NCI-H2227 treated with DMSO at 0.1 percent for 48 hours (cell line): Measurements from ENCODE around the gene FBLN5.

Experiments
- DNase-seq: peaks from one replicate; lab custom pipeline; 2025; lab: John Stamatoyannopoulos, UW

FBLN5 gene

DNA sequence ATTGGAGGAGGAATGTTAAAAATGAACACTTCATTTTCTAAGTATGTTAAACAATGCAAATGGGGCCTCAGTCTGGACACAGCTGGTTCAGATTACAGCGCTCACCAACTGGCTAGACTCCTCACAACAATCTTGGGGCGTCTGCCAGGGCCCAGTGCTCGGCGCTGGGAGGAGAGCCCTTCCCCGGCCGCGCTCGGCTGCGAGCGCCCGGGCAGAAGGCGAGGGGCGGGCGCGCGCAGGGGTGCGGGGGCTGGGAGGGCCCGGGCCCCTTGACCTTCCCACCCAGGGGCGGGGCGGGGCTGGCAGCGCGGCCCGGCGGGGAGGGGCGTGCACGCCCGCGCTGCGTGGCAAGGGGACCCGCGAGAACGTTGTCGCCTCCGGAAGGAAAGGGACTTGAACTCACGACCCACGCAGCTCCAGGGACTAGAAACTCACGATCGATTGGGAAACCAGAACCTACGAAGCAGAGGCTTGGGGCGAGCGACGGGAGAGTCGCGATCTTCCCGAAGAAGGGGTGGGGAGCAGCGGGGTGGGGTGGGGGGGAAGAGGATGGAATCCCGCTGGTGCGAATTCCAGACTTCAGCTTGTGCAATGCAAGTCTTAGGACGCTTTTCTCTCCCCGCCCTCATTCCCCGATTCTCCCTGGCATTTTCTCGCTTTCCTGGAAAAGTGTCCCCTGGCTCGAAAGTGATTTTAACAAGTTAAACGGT is at the start of gene FBLN5:
FBLN5 (minus strand) TSS at position 220 of the 710 bp plus-strand sequence. CDS start 465 bp downstream, outside the sequence.
- DNase-seq, result no peak

GRCh38 chr14:91996948-91997371 is 49.5 kb upstream of the FBLN5 start:
- DNase-seq, result no peak

DNA sequence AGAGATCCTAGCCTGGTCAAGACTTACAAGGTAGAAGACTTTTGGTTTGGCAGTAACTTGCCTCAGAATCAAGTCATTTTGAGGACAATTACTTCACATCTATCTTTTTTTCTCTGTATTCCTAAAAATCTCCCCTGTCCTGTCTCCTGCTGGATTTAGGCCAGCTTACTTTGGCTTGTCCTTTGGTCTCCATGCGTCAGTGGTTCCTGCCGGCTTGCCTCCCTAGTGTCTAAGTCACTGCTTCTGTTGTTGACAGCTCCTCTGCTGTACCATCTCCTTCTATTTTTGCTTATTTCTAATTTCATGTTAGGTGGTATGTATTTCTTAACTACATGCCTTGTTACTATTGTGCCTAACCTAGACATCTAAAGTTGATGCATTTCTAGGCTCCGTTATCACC is 39.7 kb upstream of the FBLN5 start:
- DNase-seq, result no peak

DNA sequence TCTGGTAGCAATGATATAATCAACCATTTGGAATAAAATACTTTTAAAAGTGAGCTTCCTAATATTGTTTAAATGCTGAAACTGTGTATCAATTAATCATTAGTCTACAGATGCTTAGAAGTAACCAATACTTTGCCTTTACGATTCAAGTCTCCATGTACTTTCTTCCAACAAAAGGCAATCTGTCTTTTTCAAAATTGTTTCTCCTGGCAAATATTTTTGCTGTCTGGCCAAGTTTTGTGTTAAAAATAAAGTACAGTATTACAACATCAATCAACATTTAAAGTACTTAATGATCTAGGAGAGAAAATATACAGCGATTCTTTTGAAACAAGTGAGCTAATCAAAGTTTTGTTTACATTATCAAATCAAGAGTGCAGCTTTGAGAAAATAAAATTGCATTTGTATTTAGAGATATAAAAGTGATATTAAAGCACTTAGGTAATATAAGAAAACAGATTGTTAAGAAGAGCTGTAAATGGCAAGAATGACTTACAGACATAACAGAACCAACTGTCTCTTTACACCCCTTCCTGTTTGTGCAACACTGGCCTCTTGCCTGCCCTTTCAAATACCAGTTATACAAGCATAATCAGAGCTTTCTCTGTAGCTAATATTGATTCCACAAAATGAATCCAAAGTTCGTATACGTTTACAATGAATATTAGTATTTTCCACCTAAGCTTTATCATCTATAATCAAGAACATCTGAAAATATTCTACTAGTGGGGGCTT is 38.2 kb upstream of the FBLN5 start:
- DNase-seq, result no peak

DNA sequence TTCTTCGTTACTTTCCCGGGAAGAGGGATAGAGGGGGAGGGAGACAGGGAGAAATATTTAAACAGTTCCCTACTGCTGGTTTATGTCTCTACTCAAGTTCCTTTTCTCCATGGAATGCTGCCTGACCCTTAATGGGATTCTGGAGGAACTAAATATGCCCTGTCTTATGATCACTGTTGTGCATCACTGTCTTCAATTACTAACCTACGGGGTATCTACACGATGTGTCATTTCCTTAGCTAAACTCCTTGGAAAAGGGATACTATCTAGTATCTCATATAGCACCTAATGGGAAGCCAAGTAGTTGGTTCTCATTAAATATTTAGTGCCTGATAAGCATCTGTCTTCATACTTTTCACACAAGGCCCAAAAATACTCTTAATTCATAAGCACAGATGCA is 37.5 kb upstream of the FBLN5 start:
- no peak for DNase-seq

DNA sequence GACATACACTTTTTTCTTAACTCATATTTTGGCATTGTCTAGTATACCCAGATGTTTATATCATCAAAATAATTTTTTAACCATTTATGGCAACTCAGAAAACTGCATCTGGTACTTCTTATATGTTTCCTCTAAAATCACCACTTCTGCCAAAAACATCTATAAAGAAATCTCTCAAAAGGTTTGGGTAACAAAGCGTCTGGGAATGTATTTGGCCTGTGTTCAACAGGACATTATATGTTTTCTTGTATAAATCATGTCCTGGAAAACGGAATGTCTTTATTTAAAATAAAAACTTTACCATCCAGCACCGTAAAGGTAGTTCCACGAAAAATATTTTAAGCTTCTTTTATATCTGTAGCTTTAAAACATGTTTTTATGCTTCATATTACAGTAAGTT is 36.1 kb upstream of the FBLN5 start:
- DNase-seq, result no peak

GRCh38 chr14:91980157-91980556 is 32.7 kb upstream of the FBLN5 start:
- DNase-seq, result no peak

- no peak for DNase-seq
These were observed 30.4 kb upstream of the FBLN5 start for GRCh38 chr14:91977884-91978283.

- DNase-seq, result no peak
These were observed 28.3 kb upstream of the FBLN5 start for GRCh38 chr14:91975763-91976162.

GRCh38 chr14:91971188-91971778 is 23.8 kb upstream of the FBLN5 start:
- DNase-seq, result no peak

DNA sequence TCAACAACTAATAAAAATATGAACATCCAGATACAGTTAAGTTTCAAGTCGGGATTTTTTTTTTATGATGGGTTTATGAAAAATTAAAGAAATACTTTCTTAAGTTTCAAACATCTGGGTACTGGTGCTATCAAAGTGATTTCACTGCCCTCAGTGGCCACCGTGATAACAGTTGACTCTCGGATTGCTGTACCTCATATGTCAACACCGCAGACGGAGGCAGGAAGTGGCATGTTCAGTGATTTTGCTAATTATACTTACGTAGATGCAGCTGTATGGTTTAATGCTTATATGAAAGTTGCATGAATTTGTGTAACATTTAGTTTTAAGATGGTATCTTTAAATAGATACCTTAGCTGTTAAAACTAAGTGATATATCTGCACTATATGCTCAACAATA is 20.8 kb upstream of the FBLN5 start:
- no peak for DNase-seq

DNA sequence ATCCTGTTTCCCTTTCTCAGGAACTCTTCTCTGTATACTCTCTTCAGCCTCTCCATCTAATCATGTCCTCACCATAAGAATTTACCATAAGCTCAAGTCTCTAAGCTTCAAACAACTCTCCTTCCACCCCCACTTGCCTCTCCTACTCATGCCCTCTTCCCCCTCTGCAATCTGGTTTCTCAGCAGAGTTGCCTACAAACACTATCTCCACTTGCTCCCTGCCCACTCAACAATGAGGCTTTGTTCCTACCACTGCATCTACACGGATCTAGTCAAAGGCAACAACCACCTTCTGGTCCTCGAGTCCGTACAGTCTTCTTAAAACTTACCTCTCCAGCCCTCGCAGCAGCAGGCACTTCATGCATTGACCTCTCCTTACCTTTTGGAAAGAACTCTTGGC is 17.2 kb upstream of the FBLN5 start:
- no peak for DNase-seq

- no peak for DNase-seq
These were observed 16.5 kb upstream of the FBLN5 start for GRCh38 chr14:91964011-91964410.

- no peak for DNase-seq
These were observed 16.0 kb upstream of the FBLN5 start for GRCh38 chr14:91963465-91963864.

- no peak for DNase-seq
These were observed 14.1 kb upstream of the FBLN5 start for GRCh38 chr14:91961297-91962220.

- DNase-seq, result no peak
These were observed 10.4 kb upstream of the FBLN5 start for GRCh38 chr14:91957876-91958313.

GRCh38 chr14:91956616-91957015 is 9.1 kb upstream of the FBLN5 start:
- DNase-seq, result no peak

DNA sequence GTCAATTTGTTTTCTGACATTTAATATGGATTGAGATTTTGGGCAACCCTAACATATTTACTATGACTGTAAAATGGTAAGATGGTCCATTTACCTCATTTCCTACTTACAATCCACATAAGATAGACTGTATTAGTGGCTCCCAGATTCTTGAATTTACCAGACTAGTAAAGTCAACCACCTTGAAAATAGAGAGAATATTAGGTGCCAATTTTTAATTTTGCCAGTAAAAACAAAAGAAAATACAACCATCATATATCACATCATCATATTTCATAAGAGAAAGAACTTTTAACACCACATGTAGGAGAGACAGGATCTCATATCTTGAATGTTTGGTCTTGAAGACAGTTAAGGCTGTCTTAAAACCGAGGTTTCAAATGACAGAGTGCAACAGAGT is 7.7 kb upstream of the FBLN5 start:
- no peak for DNase-seq

GRCh38 chr14:91953170-91953985 is 5.9 kb upstream of the FBLN5 start:
- no peak for DNase-seq

- DNase-seq, result peak; percentile 22
These were observed 646 bp downstream of the FBLN5 start for GRCh38 chr14:91946622-91947474.
